SK-N-SH treated with all-trans-retinoic acid at 6 μM for 48 hours (cell line): ENCODE data around the gene MXD4.

Experiments used
- ARNTL ChIP-seq: fragments of 450-650 bp; formaldehyde crosslinking; IDR thresholded peaks from 2 replicates; pipeline ENCODE4 v1.5.0; 2020; ENCODE audit warnings: low read depth, mild to moderate bottlenecking, moderate library complexity, borderline replicate concordance
- ISL1 ChIP-seq: fragments of 250-450 bp; sonication (Bioruptor Pico); IDR thresholded peaks from 2 replicates; pipeline ENCODE4 v2.1.2; 2022; ENCODE audit warnings: mild to moderate bottlenecking, moderate library complexity
- OSR1 ChIP-seq: fragments of 250-450 bp; sonication (Bioruptor Pico); IDR thresholded peaks from 2 replicates; pipeline ENCODE4 v1.8.0; 2022; ENCODE audit warnings: moderate library complexity, mild to moderate bottlenecking, inconsistent platforms
- RARB ChIP-seq: fragments of 250-450 bp; sonication (Bioruptor Pico); IDR thresholded peaks from 2 replicates; pipeline ENCODE4 v1.8.0; 2021; ENCODE audit warnings: mild to moderate bottlenecking, moderate library complexity
- SNAI2 ChIP-seq: fragments of 250-450 bp; sonication (Bioruptor Pico); IDR thresholded peaks from 2 replicates; pipeline ENCODE4 v1.5.0; 2020; ENCODE audit warnings: mild to moderate bottlenecking, moderate library complexity
- ZNF70 ChIP-seq: fragments of 450-650 bp; formaldehyde crosslinking; IDR thresholded peaks from 2 replicates; pipeline ENCODE4 v1.5.0; 2020; ENCODE audit warnings: mild to moderate bottlenecking, moderate library complexity
- TF ChIP-seq, protein P1 (sequence below): fragments of 250-450 bp; sonication (Bioruptor Pico); IDR thresholded peaks from 2 replicates; pipeline ENCODE4 v1.5.1; 2020; ENCODE audit warnings: low read depth, mild to moderate bottlenecking, moderate library complexity

DNA sequence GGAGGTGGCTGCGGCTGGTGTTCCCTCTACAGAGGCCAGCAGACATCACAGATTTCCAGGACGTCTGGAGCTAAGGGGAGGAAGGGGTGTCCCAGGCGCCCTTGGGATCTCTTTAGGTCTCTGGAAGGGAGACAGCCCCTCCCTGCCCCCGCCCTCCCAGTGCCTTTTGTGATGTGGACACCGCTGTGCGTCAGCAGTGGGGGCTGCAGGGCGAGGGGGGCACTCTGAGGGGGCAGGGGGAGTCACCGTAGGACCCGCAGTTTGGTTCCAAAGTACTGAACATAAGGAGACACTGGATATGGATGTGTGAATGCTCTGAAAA, 25.6 kb upstream of the MXD4 start:
- no peak for TF ChIP-seq OSR1 (CRISPR knock-in tag)
- TF ChIP-seq ARNTL: no peak
- no peak for TF ChIP-seq RARB
- no peak for TF ChIP-seq ZNF70 (CRISPR knock-in tag)
- TF ChIP-seq SNAI2 (CRISPR knock-in tag): no peak
- TF ChIP-seq ISL1 (CRISPR knock-in tag): no peak
- TF ChIP-seq, protein P1, sequence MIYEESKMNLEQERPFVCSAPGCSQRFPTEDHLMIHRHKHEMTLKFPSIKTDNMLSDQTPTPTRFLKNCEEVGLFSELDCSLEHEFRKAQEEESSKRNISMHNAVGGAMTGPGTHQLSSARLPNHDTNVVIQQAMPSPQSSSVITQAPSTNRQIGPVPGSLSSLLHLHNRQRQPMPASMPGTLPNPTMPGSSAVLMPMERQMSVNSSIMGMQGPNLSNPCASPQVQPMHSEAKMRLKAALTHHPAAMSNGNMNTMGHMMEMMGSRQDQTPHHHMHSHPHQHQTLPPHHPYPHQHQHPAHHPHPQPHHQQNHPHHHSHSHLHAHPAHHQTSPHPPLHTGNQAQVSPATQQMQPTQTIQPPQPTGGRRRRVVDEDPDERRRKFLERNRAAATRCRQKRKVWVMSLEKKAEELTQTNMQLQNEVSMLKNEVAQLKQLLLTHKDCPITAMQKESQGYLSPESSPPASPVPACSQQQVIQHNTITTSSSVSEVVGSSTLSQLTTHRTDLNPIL: no peak
